Right lung (tissue), 5 donors: ENCODE data around the gene PRR35. TPM values are rescaled to one million over a fixed set of nuclear protein-coding genes. Genes with fewer than 3 reads are reported as not detected.

Source experiments
- DNase-seq, 2 donors: peaks; one replicate each; pipeline ENCODE4 v3.0.0-alpha.2; 2013
- polyA plus RNA-seq, 5 donors: library from polyadenylated mRNA; unstranded; fragments of 120-200 nt; gene quantifications; one replicate each; pipeline versions ENCODE4 v1.2.1 to v1.2.3, GENCODE V29; 2013; ENCODE audit warnings: inconsistent platforms in 1 of 5, low replicate concordance in 1 of 5; ENCODE audit not compliant: insufficient read length in 5 of 5, insufficient read depth in 1 of 5

Gene PRR35
- polyA plus RNA-seq, 5 donors: 0.07 TPM; not detected in 4

GRCh38 chr16:561957-562938 lies 2.1 kb downstream of the PRR35 start:
- no peak for DNase-seq

DNA sequence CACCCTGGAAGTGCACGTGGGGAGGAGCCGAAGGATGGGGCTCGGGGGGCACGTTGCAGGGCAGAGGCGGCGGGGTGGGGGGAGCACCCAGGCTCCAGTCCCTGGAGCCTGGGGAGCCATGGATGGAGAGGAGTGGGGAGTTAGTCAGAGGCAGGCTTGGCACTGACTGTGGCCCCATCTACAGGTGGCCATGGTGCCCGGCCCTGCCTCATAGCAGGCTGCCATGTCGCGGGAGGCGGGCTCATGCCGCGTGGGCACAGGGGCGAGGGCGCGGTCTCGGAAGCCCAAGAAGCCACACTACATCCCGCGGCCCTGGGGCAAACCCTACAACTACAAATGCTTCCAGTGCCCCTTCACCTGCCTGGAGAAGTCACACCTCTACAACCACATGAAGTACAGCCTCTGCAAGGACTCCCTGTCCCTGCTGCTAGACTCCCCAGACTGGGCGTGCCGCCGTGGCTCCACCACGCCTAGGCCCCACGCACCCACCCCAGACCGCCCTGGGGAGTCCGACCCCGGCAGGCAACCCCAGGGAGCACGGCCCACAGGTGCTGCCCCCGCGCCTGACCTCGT lies 3.0 kb downstream of the PRR35 start:
- no peak for DNase-seq

DNA sequence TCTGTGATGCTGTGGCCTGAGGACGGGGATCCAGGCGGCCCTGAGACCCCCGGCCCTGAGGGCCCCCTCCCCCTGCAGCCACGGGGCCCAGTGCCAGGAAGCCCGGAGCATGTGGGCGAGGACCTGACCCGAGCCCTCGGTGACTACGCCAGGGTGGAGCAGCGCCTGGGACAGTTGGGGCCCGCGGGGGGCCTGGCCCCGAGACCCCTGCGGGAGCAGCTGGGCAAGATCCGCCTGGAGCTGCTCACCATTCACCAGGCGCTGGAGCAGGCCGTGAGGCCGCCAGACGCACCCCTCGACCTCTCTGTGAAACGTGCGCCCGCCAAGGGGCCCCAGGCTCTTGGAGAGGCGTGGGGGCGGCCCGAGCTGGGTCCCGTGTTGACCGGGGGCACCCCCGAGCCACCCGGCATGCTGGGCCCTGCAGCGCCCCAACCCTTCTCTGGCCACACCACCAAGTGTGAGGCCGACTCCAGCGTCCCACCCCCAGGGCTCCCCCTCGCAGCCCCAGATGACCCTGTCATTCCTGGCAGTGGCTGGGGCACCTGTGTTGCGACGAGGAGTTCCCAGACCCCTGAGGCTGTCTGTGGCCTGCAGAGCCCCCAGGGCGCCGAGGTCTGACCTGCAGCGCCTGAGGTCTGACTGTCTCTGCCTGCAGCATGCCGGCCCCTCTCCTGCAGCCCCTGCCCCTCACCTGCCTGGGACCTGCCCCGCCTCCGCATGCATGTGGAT lies 4.7 kb downstream of the PRR35 start:
- no peak for DNase-seq

GRCh38 chr16:565419-566330 lies 5.5 kb downstream of the PRR35 start:
- no peak for DNase-seq

DNA sequence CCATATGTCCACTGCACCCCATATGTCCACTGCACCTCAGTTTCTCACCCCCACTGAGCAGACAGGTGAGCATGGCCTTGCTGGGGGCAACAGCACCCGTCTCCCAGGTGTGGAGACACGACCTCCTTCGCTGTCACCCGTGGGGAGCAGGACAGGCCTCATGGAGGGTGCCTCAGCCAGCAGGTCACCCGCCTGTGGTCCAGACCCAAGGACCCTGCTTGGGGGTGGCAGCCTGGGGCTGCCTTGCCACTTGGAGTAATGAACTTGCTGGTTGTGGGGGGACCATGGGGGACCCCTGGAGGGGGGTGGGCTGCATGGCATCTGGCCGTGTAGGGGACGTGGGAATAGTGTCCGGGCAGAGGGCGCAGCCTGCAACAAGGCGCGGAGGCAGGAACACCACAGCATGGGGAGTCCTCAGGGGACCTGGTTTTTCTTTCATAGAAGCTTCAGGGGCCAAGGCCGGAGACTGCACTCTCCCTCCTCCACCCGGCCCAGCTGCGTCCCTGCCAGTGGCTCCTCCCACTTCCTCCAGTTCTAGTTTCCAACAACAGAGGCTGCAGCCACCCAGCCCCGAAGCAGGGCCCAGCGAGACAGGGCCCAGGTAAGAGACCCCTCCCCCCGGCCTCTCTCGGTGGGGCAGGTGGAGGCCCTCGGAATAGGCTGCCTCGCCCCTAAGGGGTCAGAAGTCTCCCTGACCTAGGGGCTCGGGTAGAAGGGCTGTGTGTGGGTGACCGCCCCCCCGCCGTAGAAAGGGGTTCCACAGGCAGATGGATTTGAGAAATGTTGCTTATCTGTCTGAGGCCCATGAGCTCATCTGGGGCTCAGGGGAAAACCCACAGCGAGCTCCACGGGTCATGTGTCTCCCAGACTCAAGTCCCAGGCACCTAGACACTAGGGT lies 6.5 kb downstream of the PRR35 start, which contains the start of gene NHLRC4:
Gene NHLRC4, plus strand, starts transcription at position 531 of the 898 bp plus-strand sequence. CDS start 1,043 bp downstream, outside the sequence.
- DNase-seq: peak; percentile 60 to 61

- no peak for DNase-seq
Measured at GRCh38 chr16:567373-568256, 7.4 kb downstream of the PRR35 start.

DNA sequence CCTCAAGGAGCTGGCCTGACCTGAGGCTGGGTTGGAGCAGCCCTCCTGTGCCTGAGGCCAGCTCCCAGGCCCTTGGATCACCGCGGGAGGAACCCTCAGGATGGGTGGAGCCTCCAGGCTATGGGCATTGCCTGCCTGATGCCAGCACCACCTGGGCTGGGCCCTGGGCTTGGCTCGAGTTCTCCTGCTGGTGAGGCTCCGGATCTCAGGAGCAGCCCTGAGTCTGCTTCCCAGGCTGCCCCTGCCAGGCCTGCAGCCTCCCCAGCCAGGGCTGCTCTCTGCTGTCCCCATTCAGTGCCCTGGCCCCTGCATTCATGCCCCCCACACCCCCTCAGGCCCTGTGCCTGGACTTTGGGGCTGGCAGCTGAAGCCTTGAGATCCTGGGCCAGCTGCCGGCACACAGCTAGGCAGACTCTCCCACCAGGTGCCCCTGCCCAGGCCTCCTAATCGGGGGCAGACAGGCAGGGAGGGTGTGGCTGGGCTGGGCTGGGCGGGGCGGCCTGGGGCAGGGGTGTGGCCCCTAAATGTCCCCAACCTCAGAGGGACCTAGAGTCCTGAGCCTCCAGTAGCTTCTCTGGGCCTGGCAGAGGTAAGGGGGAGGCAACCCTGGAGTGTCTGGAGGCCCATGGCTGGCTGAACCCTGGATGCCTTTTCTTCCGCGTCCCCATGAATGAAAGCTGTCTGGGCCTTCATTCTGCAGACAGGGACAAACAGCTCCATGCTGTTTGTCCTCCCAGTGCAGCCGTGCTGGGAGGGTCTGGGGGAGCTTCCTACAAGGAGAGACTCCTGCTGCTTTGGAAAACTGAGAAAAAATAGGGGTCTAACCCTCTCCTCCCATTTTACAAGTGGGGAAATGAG lies 8.4 kb downstream of the PRR35 start:
- DNase-seq: no peak

DNA sequence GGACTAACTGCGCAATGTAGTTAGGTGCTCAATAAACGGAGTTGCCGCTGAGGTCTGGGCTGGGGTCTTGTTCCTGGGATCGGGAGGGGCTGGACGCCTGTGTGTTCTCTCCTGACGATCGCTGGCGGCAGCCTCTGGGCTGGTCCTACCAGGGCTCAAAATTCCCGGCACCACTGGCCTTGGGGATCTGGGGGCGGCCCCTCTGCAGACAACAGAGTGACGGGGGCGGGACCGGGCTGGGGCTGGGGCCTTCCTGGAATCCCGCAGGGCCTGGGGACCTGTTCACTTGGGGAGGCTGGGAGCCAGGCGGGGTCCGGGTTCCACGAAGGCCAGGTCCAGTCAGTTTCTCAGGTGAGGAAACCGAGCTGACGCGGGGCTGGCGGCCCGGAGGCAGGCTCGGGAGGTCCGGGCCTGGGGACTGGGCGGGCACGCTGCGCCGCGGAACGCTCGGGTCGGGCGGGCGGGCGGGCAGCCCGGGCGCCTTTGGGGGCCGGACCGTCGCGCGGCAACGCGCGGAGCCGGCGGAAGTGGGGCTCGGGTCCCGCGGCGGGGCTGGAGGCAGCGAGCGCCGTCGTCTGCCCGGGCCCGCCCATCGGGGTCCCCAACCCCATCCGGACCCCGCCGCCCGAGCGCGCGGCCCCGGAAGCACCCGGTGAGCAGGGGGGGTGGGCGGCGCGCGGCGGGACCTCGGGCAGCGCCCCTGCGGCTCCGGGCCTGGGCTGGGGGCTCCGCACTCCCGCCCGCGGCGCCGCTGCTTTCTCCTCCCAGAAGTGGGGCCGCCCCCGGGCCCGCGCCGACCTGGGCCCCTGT lies 9.5 kb downstream of the PRR35 start, which contains the start of gene PIGQ:
Gene PIGQ, plus strand, starts transcription at position 524 of the 810 bp plus-strand sequence. CDS start 4,107 bp downstream, outside the sequence.
- DNase-seq: peak; percentile 45 to 76

- no peak for DNase-seq
Measured at GRCh38 chr16:572865-573650, 12.9 kb downstream of the PRR35 start.

- DNase-seq: no peak
Measured at GRCh38 chr16:574021-574760, 14.0 kb downstream of the PRR35 start.

DNA sequence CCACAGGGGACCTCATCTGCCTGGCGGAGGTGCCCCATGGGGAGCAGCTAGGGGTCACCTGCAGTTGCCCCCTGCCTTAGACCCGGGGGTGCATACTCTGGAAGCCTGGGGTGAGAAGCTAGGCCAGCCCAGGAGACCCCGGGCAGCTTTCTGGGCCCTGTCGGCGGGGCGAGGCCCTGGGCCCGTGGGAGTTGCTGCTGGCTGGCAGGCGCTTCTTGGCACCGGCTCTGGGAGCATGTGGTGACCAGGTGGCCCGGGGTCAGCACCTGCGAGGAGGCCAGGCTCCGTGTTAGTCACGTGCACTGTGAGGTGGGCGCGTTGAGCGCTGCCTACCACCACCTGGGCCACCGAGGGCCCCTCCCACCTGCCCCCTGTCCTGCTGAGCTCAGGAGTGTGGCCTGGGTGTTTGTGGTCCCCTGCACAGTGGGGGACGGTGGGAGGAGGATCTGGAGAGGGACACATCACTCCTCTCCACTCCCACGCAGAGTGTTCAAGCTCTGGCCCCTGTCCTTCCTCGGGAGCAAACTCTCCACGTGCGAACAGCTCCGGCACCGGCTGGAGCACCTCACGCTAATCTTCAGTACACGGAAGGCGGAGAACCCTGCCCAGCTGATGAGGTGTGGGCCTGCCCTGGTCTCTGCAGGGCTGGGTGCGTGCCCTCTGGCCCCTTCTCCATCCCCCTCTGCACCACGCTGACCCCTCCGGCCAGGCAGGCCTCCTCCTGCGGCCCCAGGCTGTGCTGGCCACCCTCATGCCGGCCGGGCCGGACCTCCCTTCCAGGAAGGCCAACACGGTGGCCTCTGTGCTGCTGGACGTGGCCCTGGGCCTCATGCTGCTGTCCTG lies 15.4 kb downstream of the PRR35 start:
- no peak for DNase-seq

- DNase-seq: no peak
Measured at GRCh38 chr16:576197-576822, 16.1 kb downstream of the PRR35 start.

DNA sequence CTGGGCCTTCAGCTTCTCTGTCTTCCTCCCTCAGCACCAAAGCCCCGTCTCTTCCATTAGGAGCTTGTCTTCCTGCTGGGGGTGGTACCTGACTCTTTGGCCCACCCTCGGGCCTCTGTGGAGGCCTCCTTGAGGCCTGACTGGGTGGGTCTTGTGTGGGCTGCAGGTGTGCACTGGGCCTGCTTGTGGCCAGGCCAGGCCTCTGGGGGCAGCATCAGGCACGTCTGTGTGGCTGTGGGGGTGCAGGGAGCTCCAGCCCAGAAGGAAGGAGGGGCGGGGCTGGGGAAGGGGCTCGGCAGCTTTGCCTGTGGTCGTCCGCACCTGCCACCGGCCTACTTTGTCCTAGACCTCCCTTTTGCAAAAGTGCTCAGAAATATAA lies 16.6 kb downstream of the PRR35 start:
- DNase-seq: no peak

- no peak for DNase-seq
Measured at GRCh38 chr16:577796-578195, 17.6 kb downstream of the PRR35 start.
